Measurements from ENCODE around the gene MS4A8. TPM values are rescaled to one million over a fixed set of nuclear protein-coding genes. Genes with fewer than 3 reads are reported as not detected.
"Not testable (repeated sequence)": the region's sequence is repeated elsewhere in the genome, so short reads cannot be mapped to it uniquely, and the experiment has no call there.

Gene MS4A8
- total RNA-seq, 4 donors from 2014 or later = not detected

DNA sequence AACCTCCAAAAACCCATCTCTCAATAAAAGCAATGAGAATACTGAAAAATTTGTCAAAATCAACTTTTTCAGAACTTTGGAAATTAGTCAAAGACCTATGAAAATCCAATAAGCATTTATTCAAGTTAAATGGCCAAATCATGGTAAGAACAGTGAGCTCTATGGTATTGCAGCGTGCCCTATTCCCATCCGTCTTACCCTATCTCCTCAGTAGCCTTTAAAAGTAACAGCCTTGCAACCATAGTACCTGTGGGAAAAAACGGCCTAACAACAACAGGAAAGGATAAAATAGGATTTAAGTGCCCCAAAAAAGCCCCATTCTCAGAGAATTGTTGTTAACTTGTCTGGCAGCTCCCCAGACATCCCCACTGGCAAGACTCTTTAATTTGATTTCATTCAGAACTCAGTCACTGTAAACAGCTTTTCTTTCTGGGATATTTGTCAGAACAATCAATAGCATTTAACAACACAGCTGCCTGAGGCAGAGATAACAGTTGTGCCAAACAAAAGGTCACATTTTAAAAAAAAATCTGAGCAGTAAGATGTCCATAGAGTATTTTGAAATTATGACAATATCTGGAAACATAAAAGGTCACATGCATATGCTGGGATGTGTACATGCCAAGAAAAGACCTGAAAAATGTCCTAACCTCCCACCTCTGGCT, 18.8 kb upstream of the MS4A8 start:
- intact Hi-C loops (cut with DNase I) = no loop called here
- no peaks in the 10 kb centered on the region for H3K4me1 ChIP-seq
- no peak for TF ChIP-seq POLR2A (IDR thresholded peaks at IDR 0.05)
- TF ChIP-seq CTCF (IDR thresholded peaks at IDR 0.05) = no peak

DNA sequence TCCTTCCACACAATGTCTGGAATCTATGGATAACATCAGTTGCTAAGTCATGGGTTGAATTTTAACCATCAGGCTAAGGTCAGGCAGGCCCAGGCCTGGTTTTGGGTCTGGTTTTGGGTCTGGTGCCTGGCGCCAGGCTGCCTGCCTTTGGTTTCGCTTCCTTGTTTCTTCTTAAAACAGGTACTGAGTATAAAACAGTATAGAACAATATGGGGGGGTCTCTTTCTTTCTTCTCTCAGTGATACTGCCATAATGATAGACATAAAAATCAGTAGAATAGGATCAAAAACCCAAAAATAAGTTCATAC, 14.9 kb upstream of the MS4A8 start:
- intact Hi-C loops (cut with DNase I); H3K4me1 ChIP-seq; H3K4me3 ChIP-seq (replicated peaks in 1 of 3); H3K27me3 ChIP-seq; H3K27ac ChIP-seq; DNase-seq; H3K36me3 ChIP-seq; H3K9me3 ChIP-seq: not testable (repeated sequence)
- 88% methylated on average over 2 of the region's 2 CpGs for WGBS, 2 donors

More for the DNA sequence above, 18.8 kb upstream of the MS4A8 start:
- Histone ChIP-seq H3K36me3 (no peaks in the 10 kb centered on the region), H3K9me3 (no peaks in the 10 kb centered on the region), H3K27me3 (no peaks in the 10 kb centered on the region), H3K27ac (no peak overlapping the region), H3K4me3 (replicated peaks in 1 of 3) (no peak overlapping the region)
- no peak for DNase-seq
- WGBS, 2 donors = 77 to 79% methylated on average over 3 of the region's 3 CpGs

GRCh38 chr11:60691661-60692060, 7.8 kb upstream of the MS4A8 start:
- TF ChIP-seq CTCF (IDR thresholded peaks at IDR 0.05) (no peak), POLR2A (IDR thresholded peaks at IDR 0.05) (no peak)
- H3K9me3 ChIP-seq = no peaks in the 10 kb centered on the region
- DNase-seq = no peak
- no peak overlapping the region for H3K4me3 ChIP-seq (replicated peaks in 1 of 3)
- intact Hi-C loops (cut with DNase I) = no loop called here
- no peak overlapping the region for H3K27ac ChIP-seq
- no peaks in the 10 kb centered on the region for H3K4me1 ChIP-seq
- H3K27me3 ChIP-seq = no peaks in the 10 kb centered on the region
- 81 to 89% methylated on average over 4 to 5 of the region's 5 CpGs for WGBS, 2 donors
- H3K36me3 ChIP-seq = no peaks in the 10 kb centered on the region

DNA sequence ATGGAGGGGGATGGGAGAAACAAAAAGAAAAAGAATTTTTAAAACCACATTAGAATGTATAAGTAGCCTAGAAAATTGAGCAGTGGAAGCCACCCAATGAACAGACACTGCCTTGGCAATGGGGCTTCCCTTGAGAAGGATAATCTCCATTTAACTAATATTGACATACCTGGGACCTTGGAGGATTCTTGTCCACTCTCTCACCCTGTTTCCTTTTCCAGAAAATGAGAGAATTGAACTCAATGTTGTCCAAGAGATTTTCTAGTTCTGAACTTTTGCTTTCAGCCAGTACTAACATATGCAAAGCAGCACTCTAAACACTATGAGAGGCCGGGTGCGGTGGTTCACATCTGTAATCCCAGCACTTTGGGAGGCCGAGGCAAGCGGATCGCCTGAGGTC, 524 bp downstream of the MS4A8 start:
- Histone ChIP-seq H3K4me1 (no peaks in the 10 kb centered on the region), H3K36me3 (no peaks in the 10 kb centered on the region), H3K27me3 (no peaks in the 10 kb centered on the region), H3K9me3 (no peaks in the 10 kb centered on the region), H3K4me3 (replicated peaks in 1 of 3) (no peak overlapping the region), H3K27ac (no peak overlapping the region)
- intact Hi-C loops (cut with DNase I) = no loop called here
- TF ChIP-seq POLR2A (IDR thresholded peaks at IDR 0.05) (no peak), CTCF (IDR thresholded peaks at IDR 0.05) (no peak)
- 91 to 96% methylated on average over 5 of the region's 5 CpGs for WGBS, 2 donors
- DNase-seq = no peak

DNA sequence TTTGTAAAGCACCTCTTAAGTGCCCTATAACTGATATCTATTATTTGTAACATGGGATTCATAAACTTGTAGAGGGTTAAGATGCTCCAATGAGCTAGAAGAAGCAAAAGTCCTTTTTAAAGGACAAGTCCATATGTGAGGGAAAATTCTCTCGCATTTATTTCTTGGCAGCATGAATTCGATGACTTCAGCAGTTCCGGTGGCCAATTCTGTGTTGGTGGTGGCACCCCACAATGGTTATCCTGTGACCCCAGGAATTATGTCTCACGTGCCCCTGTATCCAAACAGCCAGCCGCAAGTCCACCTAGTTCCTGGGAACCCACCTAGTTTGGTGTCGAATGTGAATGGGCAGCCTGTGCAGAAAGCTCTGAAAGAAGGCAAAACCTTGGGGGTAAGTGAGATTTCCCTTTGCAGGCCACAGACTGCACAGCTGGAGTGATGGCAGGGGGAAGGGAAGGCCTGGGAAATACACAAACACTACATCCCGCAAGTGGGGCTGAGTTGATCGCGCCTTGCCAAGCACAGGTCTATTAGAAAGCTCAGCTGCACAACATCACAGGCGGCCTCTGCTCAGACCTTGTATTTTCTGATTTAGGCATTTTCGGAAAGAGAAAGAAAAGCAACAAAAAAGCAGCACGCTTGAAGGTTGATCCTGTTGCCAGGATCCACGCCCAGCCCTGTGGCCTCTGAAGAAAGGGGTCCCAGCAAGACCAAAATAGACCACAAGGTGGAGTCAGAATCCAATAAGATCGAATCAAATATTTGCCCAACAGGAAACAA, 1.5 kb downstream of the MS4A8 start:
- Histone ChIP-seq H3K27ac (no peak overlapping the region), H3K4me3 (replicated peaks in 1 of 3) (no peak overlapping the region), H3K36me3 (no peaks in the 10 kb centered on the region), H3K9me3 (no peaks in the 10 kb centered on the region), H3K4me1 (no peaks in the 10 kb centered on the region), H3K27me3 (no peaks in the 10 kb centered on the region)
- no peak for DNase-seq
- intact Hi-C loops (cut with DNase I) = no loop called here
- WGBS, 2 donors = 61 to 64% methylated on average over 14 of the region's 14 CpGs
- TF ChIP-seq CTCF (IDR thresholded peaks at IDR 0.05) = peak in 1 of 6 experiments; percentile 20
- TF ChIP-seq POLR2A (IDR thresholded peaks at IDR 0.05) = no peak

Data from thyroid gland (tissue), 4 donors.